ENCODE data around the gene AP1S1. TPM values are rescaled to one million over a fixed set of nuclear protein-coding genes. Genes with fewer than 3 reads are reported as not detected.

Gene AP1S1
- total RNA-seq, 6 experiments from 2014 or later, result 24.0 to 56.5 (median 26.4) TPM

DNA sequence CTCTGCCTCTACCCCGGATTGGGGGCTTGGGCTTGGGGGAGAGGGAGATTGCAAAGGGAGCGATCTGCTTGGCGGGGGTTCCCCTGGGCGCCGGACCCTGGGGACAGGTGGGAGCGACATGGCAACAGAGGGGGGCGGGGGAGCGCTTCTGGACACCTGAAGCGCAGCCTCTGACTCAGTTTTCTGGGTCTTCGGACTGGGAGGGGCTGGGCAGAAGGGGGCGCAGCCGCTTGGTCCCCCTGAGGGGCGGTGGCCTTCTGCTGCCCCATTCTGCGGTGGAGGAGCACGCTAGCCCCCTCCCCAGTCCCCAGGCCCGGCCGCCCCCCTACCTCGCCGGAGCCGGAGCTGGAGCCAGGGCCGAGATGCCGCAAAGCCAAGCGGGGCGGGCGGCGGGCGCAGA, 25.4 kb downstream of the AP1S1 start:
- H3K4me1 ChIP-seq, result no peaks in the 10 kb centered on the region
- DNase-seq (no peak), ATAC-seq (no peak)
- no peak overlapping the region for H3K4me3 ChIP-seq
- no peaks in the 10 kb centered on the region for H3K36me3 ChIP-seq
- peaks cover 0 to 25% of the 10 kb centered on the region in 2 donors for H3K27me3 ChIP-seq
- no peaks in the 10 kb centered on the region for H3K9me3 ChIP-seq
- intact Hi-C loops (cut with DNase I), result no loop called here
- no peak overlapping the region for H3K27ac ChIP-seq
- 0% methylated on average over 1 of the region's 27 CpGs for WGBS (ENCODE audit: insufficient coverage, low coverage, low lambda C conversion rate, missing lambda C conversion rate)
- TF ChIP-seq, protein P1, sequence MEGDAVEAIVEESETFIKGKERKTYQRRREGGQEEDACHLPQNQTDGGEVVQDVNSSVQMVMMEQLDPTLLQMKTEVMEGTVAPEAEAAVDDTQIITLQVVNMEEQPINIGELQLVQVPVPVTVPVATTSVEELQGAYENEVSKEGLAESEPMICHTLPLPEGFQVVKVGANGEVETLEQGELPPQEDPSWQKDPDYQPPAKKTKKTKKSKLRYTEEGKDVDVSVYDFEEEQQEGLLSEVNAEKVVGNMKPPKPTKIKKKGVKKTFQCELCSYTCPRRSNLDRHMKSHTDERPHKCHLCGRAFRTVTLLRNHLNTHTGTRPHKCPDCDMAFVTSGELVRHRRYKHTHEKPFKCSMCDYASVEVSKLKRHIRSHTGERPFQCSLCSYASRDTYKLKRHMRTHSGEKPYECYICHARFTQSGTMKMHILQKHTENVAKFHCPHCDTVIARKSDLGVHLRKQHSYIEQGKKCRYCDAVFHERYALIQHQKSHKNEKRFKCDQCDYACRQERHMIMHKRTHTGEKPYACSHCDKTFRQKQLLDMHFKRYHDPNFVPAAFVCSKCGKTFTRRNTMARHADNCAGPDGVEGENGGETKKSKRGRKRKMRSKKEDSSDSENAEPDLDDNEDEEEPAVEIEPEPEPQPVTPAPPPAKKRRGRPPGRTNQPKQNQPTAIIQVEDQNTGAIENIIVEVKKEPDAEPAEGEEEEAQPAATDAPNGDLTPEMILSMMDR (IDR thresholded peaks at IDR 0.05), result no peak
- TF ChIP-seq POLR2A (IDR thresholded peaks at IDR 0.05), result no peak

DNA sequence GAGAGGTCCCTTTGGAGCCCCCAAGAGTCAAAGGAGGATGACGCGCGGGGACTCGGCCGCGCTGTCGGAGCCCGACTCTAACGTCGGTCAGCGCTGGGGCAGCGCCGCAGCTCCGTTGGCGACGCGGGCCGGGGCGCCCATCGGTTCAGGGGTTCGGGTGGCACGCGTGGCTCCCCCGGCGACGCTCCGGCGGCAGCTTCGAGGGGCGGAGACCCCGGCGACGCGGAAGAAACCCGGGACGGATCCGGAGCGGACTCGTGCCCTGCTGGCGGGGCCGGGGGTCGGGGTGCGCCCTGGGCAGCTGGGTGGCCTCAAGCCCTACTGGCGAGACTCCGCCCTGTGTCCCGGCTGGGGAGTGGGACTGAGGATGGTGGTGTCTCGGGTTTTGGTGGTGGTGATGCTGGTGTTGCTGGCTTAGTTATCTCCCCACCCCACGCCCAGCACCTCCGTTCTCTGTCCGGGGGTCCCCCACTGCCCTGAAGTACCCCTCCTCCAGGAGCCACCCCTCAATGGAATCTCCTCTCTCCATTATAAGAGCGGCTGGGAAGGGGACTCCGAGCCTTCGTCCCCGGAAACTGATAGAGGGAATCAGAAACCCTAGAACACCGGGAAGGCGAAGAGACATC, 26.0 kb downstream of the AP1S1 start, which contains the start of gene NAT16:
Gene NAT16 (minus strand): TSS at position 164 of the 626 bp plus-strand sequence. CDS start 5,486 bp downstream, outside the sequence.
- Histone ChIP-seq H3K27me3 (peaks cover 0 to 19% of the 10 kb centered on the region in 2 donors), H3K27ac (no peak within 1 kb of the TSS), H3K4me3 (no peak within 1 kb of the TSS), H3K36me3 (no peaks in the 10 kb centered on the region), H3K9me3 (no peaks in the 10 kb centered on the region), H3K4me1 (no peaks in the 10 kb centered on the region)
- TF ChIP-seq, protein P1 (IDR thresholded peaks at IDR 0.05), result no peak
- TF ChIP-seq POLR2A (IDR thresholded peaks at IDR 0.05), result no peak
- intact Hi-C loops (cut with DNase I), result no loop called here
- peak in 1 of 4 donors; percentile 16 for ATAC-seq
- no peak for DNase-seq
- 0% methylated on average over 5 of the region's 56 CpGs for WGBS (ENCODE audit: insufficient coverage, low coverage, low lambda C conversion rate, missing lambda C conversion rate)

DNA sequence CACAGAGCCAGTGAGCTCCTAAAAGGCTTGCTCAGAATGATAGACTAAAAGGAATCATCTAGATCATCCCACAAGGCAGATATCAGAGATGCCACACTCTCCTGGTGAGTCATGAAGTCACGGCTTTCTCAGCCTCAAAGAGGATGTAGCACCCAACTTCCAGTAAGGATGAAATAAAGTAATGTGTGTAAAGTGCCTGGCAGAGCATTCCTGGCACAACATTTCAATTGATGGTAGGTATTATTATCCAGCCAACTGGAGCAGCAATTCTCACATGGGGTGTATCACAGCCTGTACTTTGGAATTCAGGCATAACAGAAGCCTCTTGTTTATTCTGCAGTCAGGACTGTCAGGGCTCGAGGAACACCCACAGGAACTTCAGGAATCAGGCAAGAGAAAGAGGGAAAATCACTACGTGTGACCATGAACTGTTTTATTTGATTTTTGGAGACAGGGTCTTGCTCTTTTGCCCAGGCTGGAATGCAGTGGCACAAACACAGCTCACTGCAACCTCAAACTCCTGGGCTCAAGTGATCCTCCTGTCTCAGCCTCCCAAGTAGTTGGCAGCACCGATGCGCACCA, 31.1 kb downstream of the AP1S1 start:
- intact Hi-C loops (cut with DNase I), result no loop called here
- H3K4me3 ChIP-seq, result no peak overlapping the region
- TF ChIP-seq, protein P1 (IDR thresholded peaks at IDR 0.05), result no peak
- no peak for TF ChIP-seq POLR2A (IDR thresholded peaks at IDR 0.05)
- no peaks in the 10 kb centered on the region for H3K4me1 ChIP-seq
- H3K36me3 ChIP-seq, result no peaks in the 10 kb centered on the region
- ATAC-seq (peak in 2 of 4 donors; percentile 28 to 62), DNase-seq (no peak)
- H3K27me3 ChIP-seq, result peaks cover 0 to 9% of the 10 kb centered on the region in 2 donors
- H3K27ac ChIP-seq, result no peak overlapping the region
- H3K9me3 ChIP-seq, result no peaks in the 10 kb centered on the region
- WGBS (ENCODE audit: insufficient coverage, low coverage, low lambda C conversion rate, missing lambda C conversion rate), result 54% methylated on average over 4 of the region's 5 CpGs

DNA sequence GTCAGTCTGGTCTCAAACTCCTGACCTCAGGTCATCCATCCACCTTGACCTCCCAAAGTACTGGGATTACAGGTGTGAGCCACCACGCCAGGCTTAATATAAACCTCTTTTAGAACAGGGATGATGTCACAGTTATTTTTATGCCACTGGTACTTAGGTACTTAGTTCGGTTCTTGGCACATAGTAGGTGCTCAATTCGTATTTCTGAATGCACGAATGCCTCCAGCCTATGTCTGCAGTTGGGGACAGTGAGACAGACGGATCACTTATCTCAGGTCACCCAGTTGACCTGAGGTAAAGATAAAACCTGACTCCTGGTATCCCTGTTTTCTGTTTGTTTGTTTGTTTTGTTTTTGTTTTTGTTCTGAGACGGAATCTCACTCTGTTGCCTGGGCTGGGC, 31.9 kb downstream of the AP1S1 start:
- Histone ChIP-seq H3K4me1 (no peaks in the 10 kb centered on the region), H3K36me3 (no peaks in the 10 kb centered on the region), H3K27ac (no peak overlapping the region), H3K4me3 (no peak overlapping the region), H3K9me3 (no peaks in the 10 kb centered on the region), H3K27me3 (peaks cover 0 to under 1% of the 10 kb centered on the region in 2 donors)
- intact Hi-C loops (cut with DNase I), result no loop called here
- DNase-seq (no peak), ATAC-seq (no peak)
- WGBS (ENCODE audit: insufficient coverage, low coverage, low lambda C conversion rate, missing lambda C conversion rate), result 65% methylated on average over 6 of the region's 6 CpGs
- TF ChIP-seq POLR2A (IDR thresholded peaks at IDR 0.05), result no peak
- TF ChIP-seq, protein P1 (IDR thresholded peaks at IDR 0.05), result no peak

Data from right lobe of liver (tissue), 6 donors.